ENCODE results near the gene TMEM43.

Gene TMEM43

DNA sequence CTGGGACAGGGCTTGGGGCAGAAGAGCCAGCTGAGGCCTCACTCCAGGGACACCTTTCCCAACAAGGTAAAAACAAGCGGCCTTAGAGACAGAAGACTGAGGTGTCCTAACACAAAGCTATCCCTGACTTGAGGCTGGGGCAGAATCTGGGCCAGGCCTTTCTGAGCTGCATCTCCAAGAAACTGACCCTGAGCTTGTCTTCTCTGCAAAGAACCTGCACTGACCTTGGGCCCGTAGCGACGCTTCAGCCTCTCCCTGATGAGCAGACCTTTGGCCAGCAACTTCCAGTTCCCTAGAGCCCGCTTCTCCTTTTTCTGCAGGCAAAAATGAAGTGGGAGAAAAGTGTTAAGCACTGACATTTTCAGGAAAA, 22.2 kb downstream of the TMEM43 start:
- H3K27ac ChIP-seq (replicated peaks): no peak overlapping the region
- TF ChIP-seq, protein P1, sequence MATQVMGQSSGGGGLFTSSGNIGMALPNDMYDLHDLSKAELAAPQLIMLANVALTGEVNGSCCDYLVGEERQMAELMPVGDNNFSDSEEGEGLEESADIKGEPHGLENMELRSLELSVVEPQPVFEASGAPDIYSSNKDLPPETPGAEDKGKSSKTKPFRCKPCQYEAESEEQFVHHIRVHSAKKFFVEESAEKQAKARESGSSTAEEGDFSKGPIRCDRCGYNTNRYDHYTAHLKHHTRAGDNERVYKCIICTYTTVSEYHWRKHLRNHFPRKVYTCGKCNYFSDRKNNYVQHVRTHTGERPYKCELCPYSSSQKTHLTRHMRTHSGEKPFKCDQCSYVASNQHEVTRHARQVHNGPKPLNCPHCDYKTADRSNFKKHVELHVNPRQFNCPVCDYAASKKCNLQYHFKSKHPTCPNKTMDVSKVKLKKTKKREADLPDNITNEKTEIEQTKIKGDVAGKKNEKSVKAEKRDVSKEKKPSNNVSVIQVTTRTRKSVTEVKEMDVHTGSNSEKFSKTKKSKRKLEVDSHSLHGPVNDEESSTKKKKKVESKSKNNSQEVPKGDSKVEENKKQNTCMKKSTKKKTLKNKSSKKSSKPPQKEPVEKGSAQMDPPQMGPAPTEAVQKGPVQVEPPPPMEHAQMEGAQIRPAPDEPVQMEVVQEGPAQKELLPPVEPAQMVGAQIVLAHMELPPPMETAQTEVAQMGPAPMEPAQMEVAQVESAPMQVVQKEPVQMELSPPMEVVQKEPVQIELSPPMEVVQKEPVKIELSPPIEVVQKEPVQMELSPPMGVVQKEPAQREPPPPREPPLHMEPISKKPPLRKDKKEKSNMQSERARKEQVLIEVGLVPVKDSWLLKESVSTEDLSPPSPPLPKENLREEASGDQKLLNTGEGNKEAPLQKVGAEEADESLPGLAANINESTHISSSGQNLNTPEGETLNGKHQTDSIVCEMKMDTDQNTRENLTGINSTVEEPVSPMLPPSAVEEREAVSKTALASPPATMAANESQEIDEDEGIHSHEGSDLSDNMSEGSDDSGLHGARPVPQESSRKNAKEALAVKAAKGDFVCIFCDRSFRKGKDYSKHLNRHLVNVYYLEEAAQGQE (IDR thresholded peaks at IDR 0.05; ENCODE audit: insufficient replicate concordance, low read depth): no peak
- TF ChIP-seq CTCF (IDR thresholded peaks at IDR 0.05; ENCODE audit: insufficient read depth, low read length): no peak
- TF ChIP-seq SPI1 (IDR thresholded peaks at IDR 0.05; ENCODE audit: borderline replicate concordance, low read depth): peak; percentile 4; the same call in 1 of the 2 replicates
- TF ChIP-seq GABPA (IDR thresholded peaks at IDR 0.05; ENCODE audit: low read depth): no peak
- no peak overlapping the region for H3K4me3 ChIP-seq (replicated peaks; ENCODE audit: insufficient read depth, low read length)
- DNase-seq (ENCODE audit: low read depth in 1 of 2, low spot score in 1 of 2): no peak
- no peaks in the 10 kb centered on the region for H3K27me3 ChIP-seq (ENCODE audit: insufficient read depth, poor library complexity, severe bottlenecking)

DNA sequence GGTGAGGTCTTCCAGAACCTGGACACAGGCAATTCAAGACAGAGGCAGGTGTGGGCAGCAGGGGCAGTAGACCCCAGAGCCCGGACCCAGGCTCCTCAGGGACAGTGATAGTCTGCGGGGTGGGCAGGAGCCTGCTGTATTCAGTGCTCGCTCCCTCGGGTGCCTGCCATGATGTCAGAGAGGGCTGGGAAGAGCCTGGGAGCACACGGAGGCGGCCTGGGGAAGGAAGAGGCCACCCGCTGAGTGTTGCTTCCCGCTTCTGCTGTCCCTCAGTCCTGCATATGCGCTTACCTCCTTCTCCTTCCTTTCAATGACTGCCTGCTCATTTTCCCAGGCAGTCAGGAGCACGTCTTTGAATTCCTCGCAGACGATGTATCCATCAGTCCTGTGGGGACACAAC, 22.8 kb downstream of the TMEM43 start:
- H3K27ac ChIP-seq (replicated peaks): no peak overlapping the region

GRCh38 chr3:14148041-14148985, 23.5 kb downstream of the TMEM43 start:
- Histone ChIP-seq H3K4me3 (replicated peaks; ENCODE audit: insufficient read depth, low read length) (no peak overlapping the region), H3K27ac (replicated peaks) (no peak overlapping the region), H3K27me3 (ENCODE audit: insufficient read depth, poor library complexity, severe bottlenecking) (no peaks in the 10 kb centered on the region)
- TF ChIP-seq, protein P1 (IDR thresholded peaks at IDR 0.05; ENCODE audit: insufficient replicate concordance, low read depth): no peak
- TF ChIP-seq POLR2AphosphoS5 (IDR thresholded peaks at IDR 0.05; ENCODE audit: low read depth) (no peak), GABPA (IDR thresholded peaks at IDR 0.05; ENCODE audit: low read depth) (no peak)
- no peak for DNase-seq (ENCODE audit: low read depth in 1 of 2, low spot score in 1 of 2)

More for the DNA sequence above, 22.8 kb downstream of the TMEM43 start:
- Histone ChIP-seq H3K4me3 (replicated peaks; ENCODE audit: insufficient read depth, low read length) (no peak overlapping the region), H3K27me3 (ENCODE audit: insufficient read depth, poor library complexity, severe bottlenecking) (no peaks in the 10 kb centered on the region)
- DNase-seq (ENCODE audit: low read depth in 1 of 2, low spot score in 1 of 2): no peak
- TF ChIP-seq, protein P1 (IDR thresholded peaks at IDR 0.05; ENCODE audit: insufficient replicate concordance, low read depth): no peak
- TF ChIP-seq POLR2AphosphoS5 (IDR thresholded peaks at IDR 0.05; ENCODE audit: low read depth): no peak
- TF ChIP-seq SPI1 (IDR thresholded peaks at IDR 0.05; ENCODE audit: borderline replicate concordance, low read depth): no peak
- no peak for TF ChIP-seq GABPA (IDR thresholded peaks at IDR 0.05; ENCODE audit: low read depth)
- no peak for TF ChIP-seq CTCF (IDR thresholded peaks at IDR 0.05; ENCODE audit: insufficient read depth, low read length)

Measured in HL-60 (cell line).